Breast epithelium (tissue), 4 donors: ENCODE measurements around the gene GRSF1. TPM values are rescaled to one million over a fixed set of nuclear protein-coding genes. Genes with fewer than 3 reads are reported as not detected.

ENCODE experiments used
- DNase-seq, 2 donors: peaks; one replicate each; pipeline ENCODE4 v3.0.0-alpha.2; 2019; ENCODE audit warnings: low spot score in 2 of 2
- H3K27ac ChIP-seq, 2 donors: fragments of 200-600 bp; sonication (generic) in 1 of 2; one replicate each; pipeline ENCODE4 v1.5.1; 2016 to 2019; ENCODE audit warnings: mild to moderate bottlenecking in 1 of 2
- H3K27me3 ChIP-seq, 2 donors: fragments of 200-600 bp; sonication (generic) in 1 of 2; one replicate each; pipeline versions ENCODE4 v1.5.1 to v1.6.0; 2017 to 2019; ENCODE audit warnings: control low read depth in 1 of 2, mild to moderate bottlenecking in 1 of 2
- H3K36me3 ChIP-seq: fragments of 200-600 bp; one replicate; pipeline ENCODE4 v1.5.1; 2019
- H3K4me1 ChIP-seq, 2 donors: fragments of 200-600 bp; sonication (generic); one replicate each; pipeline ENCODE4 v1.5.1; 2016 to 2019; ENCODE audit warnings: control low read depth in 1 of 2
- H3K4me3 ChIP-seq, 3 donors: fragments of 200-600 bp; sonication (generic); 1 replicate in 2 of 3; 2 replicates in 1 of 3; pipeline ENCODE4 v1.5.1; 2016 to 2019; ENCODE audit warnings: mild to moderate bottlenecking in 3 of 3, moderate library complexity in 2 of 3
- H3K9me3 ChIP-seq, 2 donors: fragments of 200-600 bp; sonication (generic) in 1 of 2; one replicate each; pipeline ENCODE4 v1.5.1; 2016 to 2019; ENCODE audit warnings: control low read depth in 1 of 2
- CTCF ChIP-seq, 3 donors: fragments of 450-650 bp; IDR thresholded peaks; one replicate each; pipeline ENCODE4 v1.5.1; 2016 to 2017; ENCODE audit warnings: antibody characterized with exemption in 3 of 3, mild to moderate bottlenecking in 3 of 3, moderate library complexity in 3 of 3
- POLR2A ChIP-seq: fragments of 450-650 bp; IDR thresholded peaks from one replicate; pipeline ENCODE4 v1.6.1; 2016; ENCODE audit warnings: antibody characterized with exemption, mild to moderate bottlenecking, moderate library complexity
- POLR2AphosphoS5 ChIP-seq, 3 donors: sonication (generic); formaldehyde crosslinking; IDR thresholded peaks; one replicate each; pipeline ENCODE4 v1.6.1; 2017; ENCODE audit warnings: antibody characterized with exemption in 3 of 3
- intact Hi-C: fragments of 100-400 bp; cut with DNase I; formaldehyde crosslinking; loops from one replicate; pipeline ENCODE4 v1.15.1; 2023; ENCODE audit warnings: low total_unique reads
- total RNA-seq, 3 donors: library from RNA; depleted of rRNA; stranded (reverse); fragments of >200 nt; gene quantifications; one replicate each; pipeline ENCODE4 v1.1.0, GENCODE V29; 2016

The GRSF1 gene
- total RNA-seq, 3 donors from 2014 or later, result 37.0 to 56.8 (median 55.0) TPM

GRCh38 chr4:70873216-70873615 lies 33.5 kb upstream of the GRSF1 start:
- H3K9me3 ChIP-seq, result no peaks in the 10 kb centered on the region

GRCh38 chr4:70868778-70869177 lies 29.1 kb upstream of the GRSF1 start:
- intact Hi-C loops, result no loop called here
- Histone ChIP-seq H3K27ac (no peak overlapping the region), H3K36me3 (no peaks in the 10 kb centered on the region), H3K4me1 (no peaks in the 10 kb centered on the region), H3K27me3 (no peaks in the 10 kb centered on the region), H3K4me3 (no peak overlapping the region), H3K9me3 (no peaks in the 10 kb centered on the region)
- TF ChIP-seq POLR2AphosphoS5 (IDR thresholded peaks at IDR 0.05) (no peak), POLR2A (no peak), CTCF (IDR thresholded peaks at IDR 0.05) (no peak)
- DNase-seq, result no peak

More at GRCh38 chr4:70873216-70873615, 33.5 kb upstream of the GRSF1 start:
- Histone ChIP-seq H3K27ac (no peak overlapping the region), H3K4me1 (no peaks in the 10 kb centered on the region), H3K4me3 (no peak overlapping the region), H3K27me3 (no peaks in the 10 kb centered on the region), H3K36me3 (no peaks in the 10 kb centered on the region)
- no peak for DNase-seq
- TF ChIP-seq POLR2AphosphoS5 (IDR thresholded peaks at IDR 0.05) (no peak), POLR2A (no peak), CTCF (IDR thresholded peaks at IDR 0.05) (no peak)
- intact Hi-C loops, result loop anchor here (5.0 kb wide), 1 partner anchor 739 kb away; no protein-coding TSS in a partner anchor

GRCh38 chr4:70863099-70863790 lies 23.6 kb upstream of the GRSF1 start:
- Histone ChIP-seq H3K4me3 (no peak overlapping the region), H3K27me3 (no peaks in the 10 kb centered on the region), H3K9me3 (no peaks in the 10 kb centered on the region), H3K27ac (no peak overlapping the region), H3K36me3 (no peaks in the 10 kb centered on the region), H3K4me1 (no peaks in the 10 kb centered on the region)
- intact Hi-C loops, result no loop called here
- DNase-seq, result no peak
- TF ChIP-seq CTCF (IDR thresholded peaks at IDR 0.05) (no peak), POLR2A (no peak), POLR2AphosphoS5 (IDR thresholded peaks at IDR 0.05) (no peak)

GRCh38 chr4:70859066-70859465 lies 19.4 kb upstream of the GRSF1 start:
- no peaks in the 10 kb centered on the region for H3K9me3 ChIP-seq
- TF ChIP-seq CTCF (IDR thresholded peaks at IDR 0.05), result no peak
- no peak for TF ChIP-seq POLR2A
- TF ChIP-seq POLR2AphosphoS5 (IDR thresholded peaks at IDR 0.05), result no peak
- no peak overlapping the region for H3K27ac ChIP-seq
- intact Hi-C loops, result no loop called here
- H3K4me1 ChIP-seq, result no peaks in the 10 kb centered on the region
- H3K36me3 ChIP-seq, result no peaks in the 10 kb centered on the region
- DNase-seq, result no peak
- no peaks in the 10 kb centered on the region for H3K27me3 ChIP-seq
- H3K4me3 ChIP-seq, result no peak overlapping the region

- Histone ChIP-seq H3K36me3 (no peaks in the 10 kb centered on the region), H3K4me1 (no peaks in the 10 kb centered on the region), H3K9me3 (no peaks in the 10 kb centered on the region), H3K27ac (no peak overlapping the region), H3K4me3 (no peak overlapping the region), H3K27me3 (no peaks in the 10 kb centered on the region)
- DNase-seq, result no peak
- TF ChIP-seq POLR2AphosphoS5 (IDR thresholded peaks at IDR 0.05), result no peak
- no peak for TF ChIP-seq CTCF (IDR thresholded peaks at IDR 0.05)
- no peak for TF ChIP-seq POLR2A
- intact Hi-C loops, result no loop called here
Observed at GRCh38 chr4:70858454-70858853, 18.8 kb upstream of the GRSF1 start.
